SU-DHL-6 (cell line): Measurements from ENCODE around the gene CYP2J2.

Experiments
- H2AFZ ChIP-seq: fragments of 200-600 bp; sonication (generic); 2 replicates; pipeline ENCODE4 v1.6.1; 2014; ENCODE audit warnings: low read depth, mild to moderate bottlenecking, moderate library complexity, mixed read lengths, antibody characterized with exemption, low read length; ENCODE audit not compliant: severe bottlenecking
- H3F3A ChIP-seq: fragments of 200-600 bp; shearing (Covaris generic); 2 replicates; pipeline ENCODE4 v1.6.0; 2016; ENCODE audit warnings: antibody characterized with exemption, mild to moderate bottlenecking; ENCODE audit not compliant: insufficient read depth
- H3K27ac ChIP-seq: fragments of 200-600 bp; sonication (generic); 2 replicates; pipeline ENCODE4 v1.5.1; 2016; ENCODE audit warnings: low read depth, mild to moderate bottlenecking, low read length, moderate library complexity, mixed read lengths
- H3K27me3 ChIP-seq: fragments of 200-600 bp; sonication (generic), shearing (Covaris generic); 2 replicates; pipeline ENCODE4 v1.6.0; 2014; ENCODE audit warnings: mild to moderate bottlenecking, low read length
- H3K36me3 ChIP-seq: fragments of 200-600 bp; sonication (generic); 2 replicates; pipeline ENCODE4 v1.6.1; 2014; ENCODE audit warnings: mild to moderate bottlenecking, low read length, mixed read lengths
- H3K4me2 ChIP-seq: fragments of 300-600, 200-600 bp; shearing (Covaris generic), sonication (generic); 2 replicates; pipeline ENCODE4 v1.6.0; 2014; ENCODE audit warnings: low read length, low read depth, mild to moderate bottlenecking; ENCODE audit not compliant: poor library complexity, severe bottlenecking
- H3K4me3 ChIP-seq: fragments of 200-600 bp; sonication (generic); 2 replicates; pipeline ENCODE4 v1.5.1; 2014; ENCODE audit warnings: antibody characterized with exemption, low read length, mild to moderate bottlenecking, mixed read lengths; ENCODE audit not compliant: insufficient read depth, poor library complexity, severe bottlenecking
- H3K79me2 ChIP-seq: fragments of 200-600 bp; sonication (generic); 2 replicates; pipeline ENCODE4 v1.6.1; 2014; ENCODE audit warnings: mild to moderate bottlenecking, low read length, moderate library complexity; ENCODE audit not compliant: insufficient read depth
- H3K9ac ChIP-seq: fragments of 200-600 bp; sonication (generic); 2 replicates; pipeline ENCODE4 v1.7.0; 2014; ENCODE audit warnings: mild to moderate bottlenecking, low read length
- H3K9me2 ChIP-seq: fragments of 200-600 bp; sonication (generic); replicated peaks from 2 replicates; pipeline ENCODE4 v1.6.1; 2014; ENCODE audit warnings: low read length; ENCODE audit not compliant: insufficient read depth
- H3K9me3 ChIP-seq: fragments of 200-600 bp; sonication (generic); 2 replicates; pipeline ENCODE4 v1.6.1; 2014; ENCODE audit warnings: low read length, mixed read lengths; ENCODE audit not compliant: insufficient read depth
- H4K20me1 ChIP-seq: fragments of 200-600 bp; sonication (generic); 2 replicates; pipeline ENCODE4 v1.6.1; 2014; ENCODE audit warnings: low read depth, mild to moderate bottlenecking, antibody characterized with exemption, low read length, moderate library complexity, mixed read lengths
- EZH2phosphoT487 ChIP-seq: fragments of 200-600 bp; sonication (generic), shearing (Covaris generic); conservative IDR thresholded peaks from 2 replicates; pipeline ENCODE4 v1.6.1; 2018; ENCODE audit warnings: mild to moderate bottlenecking, antibody characterized with exemption, low read length, moderate library complexity, mixed read lengths
- TF ChIP-seq, protein P1 (sequence below): fragments of 200-600 bp; sonication (generic); IDR thresholded peaks from one replicate; pipeline ENCODE4 v1.5.1; 2017; ENCODE audit warnings: antibody characterized with exemption, mild to moderate bottlenecking, low read length, moderate library complexity; ENCODE audit not compliant: insufficient read depth, poor library complexity, severe bottlenecking

CYP2J2 gene

DNA sequence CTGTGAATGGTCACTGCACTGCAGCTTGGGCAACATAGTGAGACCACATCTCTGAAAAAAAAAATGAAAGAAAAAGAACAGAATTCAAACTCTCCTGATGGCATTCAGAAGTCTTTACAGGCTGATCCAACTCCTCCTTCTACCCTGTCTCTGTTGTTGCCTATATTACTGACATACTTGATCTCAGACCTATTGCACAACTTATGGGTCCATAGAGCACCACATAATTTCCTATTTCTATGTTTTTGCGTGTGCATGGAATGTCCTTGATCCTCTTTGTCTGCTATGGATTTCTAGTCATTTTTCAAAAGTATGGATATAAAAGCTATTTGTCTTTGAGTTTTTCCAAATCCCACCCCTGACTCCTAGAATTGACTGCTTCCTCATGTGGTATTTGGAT is 22.4 kb upstream of the CYP2J2 start:
- Histone ChIP-seq H3K4me2 (no peak overlapping the region), H3K27me3 (no peaks in the 10 kb centered on the region), H3K9me3 (no peaks in the 10 kb centered on the region), H3K79me2 (no peaks in the 10 kb centered on the region), H3K9ac (no peak overlapping the region), H2AFZ (no peak overlapping the region), H3K9me2 (no peaks in the 10 kb centered on the region), H3K4me3 (no peak overlapping the region), H3K27ac (no peak overlapping the region), H4K20me1 (no peaks in the 10 kb centered on the region), H3F3A (no peaks in the 10 kb centered on the region), H3K36me3 (no peaks in the 10 kb centered on the region)
- TF ChIP-seq, protein P1, sequence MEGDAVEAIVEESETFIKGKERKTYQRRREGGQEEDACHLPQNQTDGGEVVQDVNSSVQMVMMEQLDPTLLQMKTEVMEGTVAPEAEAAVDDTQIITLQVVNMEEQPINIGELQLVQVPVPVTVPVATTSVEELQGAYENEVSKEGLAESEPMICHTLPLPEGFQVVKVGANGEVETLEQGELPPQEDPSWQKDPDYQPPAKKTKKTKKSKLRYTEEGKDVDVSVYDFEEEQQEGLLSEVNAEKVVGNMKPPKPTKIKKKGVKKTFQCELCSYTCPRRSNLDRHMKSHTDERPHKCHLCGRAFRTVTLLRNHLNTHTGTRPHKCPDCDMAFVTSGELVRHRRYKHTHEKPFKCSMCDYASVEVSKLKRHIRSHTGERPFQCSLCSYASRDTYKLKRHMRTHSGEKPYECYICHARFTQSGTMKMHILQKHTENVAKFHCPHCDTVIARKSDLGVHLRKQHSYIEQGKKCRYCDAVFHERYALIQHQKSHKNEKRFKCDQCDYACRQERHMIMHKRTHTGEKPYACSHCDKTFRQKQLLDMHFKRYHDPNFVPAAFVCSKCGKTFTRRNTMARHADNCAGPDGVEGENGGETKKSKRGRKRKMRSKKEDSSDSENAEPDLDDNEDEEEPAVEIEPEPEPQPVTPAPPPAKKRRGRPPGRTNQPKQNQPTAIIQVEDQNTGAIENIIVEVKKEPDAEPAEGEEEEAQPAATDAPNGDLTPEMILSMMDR = no peak
- no peak for TF ChIP-seq EZH2phosphoT487

DNA sequence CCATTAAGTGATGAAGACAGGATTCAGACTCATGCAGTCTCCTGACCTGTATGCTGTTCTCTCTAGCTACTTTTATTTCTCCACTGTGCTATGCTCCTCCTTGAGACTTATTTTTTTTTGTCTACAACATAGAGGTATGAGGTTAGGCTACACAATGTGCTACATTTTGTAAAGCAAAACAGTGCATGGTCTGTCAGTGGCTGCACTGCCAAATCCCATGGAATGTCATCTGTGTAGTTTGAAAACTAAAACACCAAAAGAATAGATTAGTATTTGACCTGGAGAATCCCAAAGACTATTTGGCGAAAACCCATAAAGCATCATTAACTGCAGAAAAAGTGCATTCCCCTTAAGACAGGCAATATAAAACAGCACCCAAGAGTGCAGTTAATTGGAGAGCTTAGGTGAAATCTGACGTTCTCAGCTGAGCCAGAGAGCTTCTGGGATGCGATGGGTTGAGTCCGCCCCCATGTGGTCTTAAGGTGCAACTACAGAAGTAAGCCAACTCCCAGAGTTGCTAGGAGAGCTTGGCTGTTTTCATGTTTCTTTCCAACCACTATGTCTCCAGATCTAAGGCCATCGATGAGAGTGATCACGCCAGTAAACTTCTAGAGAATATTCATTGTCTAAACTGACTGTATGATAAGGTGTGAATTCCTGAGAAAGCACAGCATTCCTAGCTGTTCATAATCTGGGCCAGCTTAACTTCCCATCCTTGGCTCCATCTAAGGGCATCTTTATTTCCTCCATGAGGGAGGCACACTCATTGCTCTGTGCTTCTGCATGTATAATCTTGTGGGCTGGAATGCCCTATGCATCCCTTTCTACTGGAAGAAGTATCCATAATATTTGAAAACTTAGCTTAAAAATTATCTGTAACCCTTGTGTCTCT is 20.7 kb upstream of the CYP2J2 start:
- H3K36me3 ChIP-seq = no peaks in the 10 kb centered on the region
- no peak for TF ChIP-seq EZH2phosphoT487
- TF ChIP-seq, protein P1 = peak; percentile 66
- H3K9me3 ChIP-seq = no peaks in the 10 kb centered on the region
- H3K27me3 ChIP-seq = no peaks in the 10 kb centered on the region
- no peak overlapping the region for H3K9ac ChIP-seq
- no peak overlapping the region for H2AFZ ChIP-seq
- H3K27ac ChIP-seq = no peak overlapping the region
- H3K4me3 ChIP-seq = no peak overlapping the region
- H3K9me2 ChIP-seq = no peaks in the 10 kb centered on the region
- H3K4me2 ChIP-seq = no peak overlapping the region
- H3K79me2 ChIP-seq = no peaks in the 10 kb centered on the region
- H3F3A ChIP-seq = no peaks in the 10 kb centered on the region
- no peaks in the 10 kb centered on the region for H4K20me1 ChIP-seq

DNA sequence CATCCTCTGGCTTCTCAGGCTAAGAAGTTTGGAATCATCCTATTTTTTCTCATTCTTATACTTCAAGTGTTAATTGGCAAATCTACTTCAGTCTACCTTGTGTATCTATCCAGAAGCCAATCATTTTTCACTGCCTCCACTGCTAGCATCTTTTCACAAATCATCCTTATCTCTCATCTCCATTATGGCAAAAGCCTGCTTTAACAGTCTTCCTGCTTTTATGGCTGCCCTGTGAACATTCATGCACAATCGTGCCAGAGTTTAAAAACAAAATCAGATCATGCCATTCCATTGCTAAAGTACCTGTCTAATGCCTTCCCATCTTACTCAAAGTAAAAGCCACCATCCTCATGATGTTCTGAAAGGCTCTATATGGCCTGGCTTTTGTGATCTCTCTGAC is 19.2 kb upstream of the CYP2J2 start:
- Histone ChIP-seq H3K79me2 (no peaks in the 10 kb centered on the region), H3K27ac (no peak overlapping the region), H3K4me3 (no peak overlapping the region), H3F3A (no peaks in the 10 kb centered on the region), H3K9me3 (no peaks in the 10 kb centered on the region), H3K9me2 (no peaks in the 10 kb centered on the region), H3K4me2 (no peak overlapping the region), H4K20me1 (no peaks in the 10 kb centered on the region), H2AFZ (no peak overlapping the region), H3K36me3 (no peaks in the 10 kb centered on the region), H3K9ac (no peak overlapping the region), H3K27me3 (no peaks in the 10 kb centered on the region)
- TF ChIP-seq, protein P1 = no peak
- no peak for TF ChIP-seq EZH2phosphoT487
